ENCODE measurements around the gene C1orf116. TPM values are rescaled to one million over a fixed set of nuclear protein-coding genes. Genes with fewer than 3 reads are reported as not detected.

C1orf116 gene
- total RNA-seq, 2 experiments from 2014 or later = not detected

- Mint-ChIP-seq H3K4me1 (ENCODE audit: low read depth) (peaks cover 16% of the 10 kb centered on the region), H3K27ac (no peak overlapping the region), H3K4me3 (no peak overlapping the region), H3K9me3 (ENCODE audit: insufficient read depth) (no peaks in the 10 kb centered on the region), H3K27me3 (ENCODE audit: low read depth) (no peaks in the 10 kb centered on the region), H3K36me3 (ENCODE audit: low read depth) (no peaks in the 10 kb centered on the region)
- CTCF ChIA-PET = interaction anchor here (2.5 kb wide), 1 partner anchor 17 kb away, joined by 8 read pairs; no protein-coding TSS in a partner anchor
- DNase-seq (no peak), ATAC-seq (no peak)
- POLR2A ChIA-PET = no interaction called here
Observed at GRCh38 chr1:207058878-207059867, 26.6 kb upstream of the C1orf116 start.

- POLR2A ChIA-PET = no interaction called here
- peaks cover 22% of the 10 kb centered on the region for H3K4me1 Mint-ChIP-seq (ENCODE audit: low read depth)
- no peak for DNase-seq
- H3K27ac Mint-ChIP-seq = no peak overlapping the region
- ATAC-seq = no peak
- H3K4me3 Mint-ChIP-seq = no peak overlapping the region
- no peaks in the 10 kb centered on the region for H3K27me3 Mint-ChIP-seq (ENCODE audit: low read depth)
- H3K9me3 Mint-ChIP-seq (ENCODE audit: insufficient read depth) = no peaks in the 10 kb centered on the region
- CTCF ChIA-PET = no interaction called here
- H3K36me3 Mint-ChIP-seq (ENCODE audit: low read depth) = no peaks in the 10 kb centered on the region
Observed at GRCh38 chr1:207058252-207058651, 25.7 kb upstream of the C1orf116 start.

- H3K4me3 Mint-ChIP-seq = no peak overlapping the region
- peaks cover 31% of the 10 kb centered on the region for H3K4me1 Mint-ChIP-seq (ENCODE audit: low read depth)
- DNase-seq = no peak
- ATAC-seq = no peak
- H3K9me3 Mint-ChIP-seq (ENCODE audit: insufficient read depth) = no peaks in the 10 kb centered on the region
- H3K27me3 Mint-ChIP-seq (ENCODE audit: low read depth) = no peaks in the 10 kb centered on the region
- ChIA-PET CTCF (interaction anchor here (0.9 to 2.4 kb wide), 3 partner anchors 12 to 21 kb away, joined by 3 to 8 read pairs (median 4); no protein-coding TSS in a partner anchor), POLR2A (no interaction called here)
- H3K36me3 Mint-ChIP-seq (ENCODE audit: low read depth) = no peaks in the 10 kb centered on the region
- H3K27ac Mint-ChIP-seq = no peak overlapping the region
Observed at GRCh38 chr1:207056673-207057072, 24.1 kb upstream of the C1orf116 start.

- ChIA-PET CTCF (interaction anchor here (1.5 to 2.4 kb wide), 5 partner anchors 12 to 27 kb away, joined by 4 to 8 read pairs (median 7); no protein-coding TSS in a partner anchor), POLR2A (no interaction called here)
- H3K4me3 Mint-ChIP-seq = no peak overlapping the region
- ATAC-seq = no peak
- H3K27me3 Mint-ChIP-seq (ENCODE audit: low read depth) = no peaks in the 10 kb centered on the region
- H3K9me3 Mint-ChIP-seq (ENCODE audit: insufficient read depth) = no peaks in the 10 kb centered on the region
- H3K27ac Mint-ChIP-seq = no peak overlapping the region
- no peaks in the 10 kb centered on the region for H3K36me3 Mint-ChIP-seq (ENCODE audit: low read depth)
- no peak for DNase-seq
- peaks cover 39% of the 10 kb centered on the region for H3K4me1 Mint-ChIP-seq (ENCODE audit: low read depth)
Observed at GRCh38 chr1:207055386-207056001, 22.9 kb upstream of the C1orf116 start.

- ATAC-seq (no peak), DNase-seq (no peak)
- ChIA-PET CTCF (interaction anchor here (1.5 to 2.4 kb wide), 5 partner anchors 13 to 28 kb away, joined by 4 to 8 read pairs (median 7); no protein-coding TSS in a partner anchor), POLR2A (interaction anchor here (0.6 kb wide), 1 partner anchor 329 kb away, joined by 3 read pairs; no protein-coding TSS in a partner anchor)
- peaks cover 3% of the 10 kb centered on the region for H3K36me3 Mint-ChIP-seq (ENCODE audit: low read depth)
- H3K4me1 Mint-ChIP-seq (ENCODE audit: low read depth) = peaks cover 43% of the 10 kb centered on the region
- no peaks in the 10 kb centered on the region for H3K27me3 Mint-ChIP-seq (ENCODE audit: low read depth)
- no peak overlapping the region for H3K27ac Mint-ChIP-seq
- no peaks in the 10 kb centered on the region for H3K9me3 Mint-ChIP-seq (ENCODE audit: insufficient read depth)
- no peak overlapping the region for H3K4me3 Mint-ChIP-seq
Observed at GRCh38 chr1:207054491-207054890, 21.9 kb upstream of the C1orf116 start.

- peak within 1 kb of the TSS; percentile 92 for H3K27ac Mint-ChIP-seq
- no peaks in the 10 kb centered on the region for H3K27me3 Mint-ChIP-seq (ENCODE audit: low read depth)
- CTCF ChIA-PET = interaction anchor here (0.6 to 2.1 kb wide), 14 partner anchors 15 to 449 kb away, joined by 3 to 12 read pairs (median 6); no protein-coding TSS in a partner anchor
- POLR2A ChIA-PET = no interaction called here
- no peaks in the 10 kb centered on the region for H3K9me3 Mint-ChIP-seq (ENCODE audit: insufficient read depth)
- peaks cover 46% of the 10 kb centered on the region for H3K4me1 Mint-ChIP-seq (ENCODE audit: low read depth)
- ATAC-seq = peak; percentile 93
- DNase-seq = peak; percentile 96
- H3K36me3 Mint-ChIP-seq (ENCODE audit: low read depth) = peaks cover 11% of the 10 kb centered on the region
- H3K4me3 Mint-ChIP-seq = peak within 1 kb of the TSS; percentile 86
Observed at GRCh38 chr1:207052911-207053769, 20.6 kb upstream of the C1orf116 start, which contains the start of gene PFKFB2. Gene PFKFB2, plus strand, starts transcription at chr1:207053275. Its CDS starts 1,443 bp downstream, at chr1:207054718.

GRCh38 chr1:207051191-207051943 is 18.8 kb upstream of the C1orf116 start, which contains the start of gene YOD1:
Gene YOD1, minus strand, starts transcription at chr1:207051208. Its CDS starts 178 bp downstream, at chr1:207051030.
- H3K9me3 Mint-ChIP-seq (ENCODE audit: insufficient read depth) = no peaks in the 10 kb centered on the region
- H3K27ac Mint-ChIP-seq = peak within 1 kb of the TSS; percentile 84
- H3K27me3 Mint-ChIP-seq (ENCODE audit: low read depth) = no peaks in the 10 kb centered on the region
- H3K4me1 Mint-ChIP-seq (ENCODE audit: low read depth) = peaks cover 61% of the 10 kb centered on the region
- peaks cover 25% of the 10 kb centered on the region for H3K36me3 Mint-ChIP-seq (ENCODE audit: low read depth)
- DNase-seq (no peak), ATAC-seq (no peak)
- peak within 1 kb of the TSS; percentile 86 for H3K4me3 Mint-ChIP-seq
- ChIA-PET CTCF (interaction anchor here (1.7 to 6.9 kb wide), 3 partner anchors 24 to 30 kb away, joined by 6 to 67 read pairs (median 50); no protein-coding TSS in a partner anchor), POLR2A (no interaction called here)

GRCh38 chr1:207050480-207051190 is 18.1 kb upstream of the C1orf116 start:
- H3K27ac Mint-ChIP-seq = peak overlapping the region; percentile 84
- ATAC-seq = peak; percentile 54
- CTCF ChIA-PET = interaction anchor here (0.6 to 6.9 kb wide), 25 partner anchors 10 to 451 kb away, joined by 3 to 67 read pairs (median 4); partner anchors contain the start of genes C1orf116 and C4BPB
- H3K4me1 Mint-ChIP-seq (ENCODE audit: low read depth) = peaks cover 62% of the 10 kb centered on the region
- POLR2A ChIA-PET = interaction anchor here (1.3 kb wide), 1 partner anchor 18 kb away, joined by 3 read pairs; no protein-coding TSS in a partner anchor
- no peaks in the 10 kb centered on the region for H3K9me3 Mint-ChIP-seq (ENCODE audit: insufficient read depth)
- peaks cover 28% of the 10 kb centered on the region for H3K36me3 Mint-ChIP-seq (ENCODE audit: low read depth)
- DNase-seq = peak; percentile 94
- no peaks in the 10 kb centered on the region for H3K27me3 Mint-ChIP-seq (ENCODE audit: low read depth)
- peak overlapping the region; percentile 86 for H3K4me3 Mint-ChIP-seq

GRCh38 chr1:207049974-207050391 is 17.4 kb upstream of the C1orf116 start:
- H3K4me1 Mint-ChIP-seq (ENCODE audit: low read depth) = peaks cover 64% of the 10 kb centered on the region
- POLR2A ChIA-PET = interaction anchor here (1.3 kb wide), 1 partner anchor 19 kb away, joined by 3 read pairs; no protein-coding TSS in a partner anchor
- no peaks in the 10 kb centered on the region for H3K27me3 Mint-ChIP-seq (ENCODE audit: low read depth)
- ATAC-seq = peak; percentile 32
- peaks cover 31% of the 10 kb centered on the region for H3K36me3 Mint-ChIP-seq (ENCODE audit: low read depth)
- DNase-seq = peak; percentile 75
- H3K4me3 Mint-ChIP-seq = peak overlapping the region; percentile 86
- H3K27ac Mint-ChIP-seq = peak overlapping the region; percentile 84
- CTCF ChIA-PET = interaction anchor here (0.6 to 6.9 kb wide), 26 partner anchors 11 to 452 kb away, joined by 3 to 67 read pairs (median 4); partner anchors contain the start of genes C1orf116 and C4BPB
- no peaks in the 10 kb centered on the region for H3K9me3 Mint-ChIP-seq (ENCODE audit: insufficient read depth)

- no peak overlapping the region for H3K27ac Mint-ChIP-seq
- peaks cover 59% of the 10 kb centered on the region for H3K4me1 Mint-ChIP-seq (ENCODE audit: low read depth)
- ChIA-PET POLR2A (interaction anchor here (1.3 kb wide), 1 partner anchor 19 kb away, joined by 3 read pairs; no protein-coding TSS in a partner anchor), CTCF (interaction anchor here (0.8 to 6.9 kb wide), 23 partner anchors 12 to 452 kb away, joined by 3 to 67 read pairs (median 4); partner anchors contain the start of genes C1orf116 and C4BPB)
- H3K4me3 Mint-ChIP-seq = peak overlapping the region; percentile 86
- H3K9me3 Mint-ChIP-seq (ENCODE audit: insufficient read depth) = no peaks in the 10 kb centered on the region
- H3K27me3 Mint-ChIP-seq (ENCODE audit: low read depth) = no peaks in the 10 kb centered on the region
- ATAC-seq = no peak
- no peak for DNase-seq
- H3K36me3 Mint-ChIP-seq (ENCODE audit: low read depth) = peaks cover 35% of the 10 kb centered on the region
Observed at GRCh38 chr1:207049514-207049913, 17.0 kb upstream of the C1orf116 start.
